Measurements from ENCODE around the gene NQO2.

- TF ChIP-seq CTCF (IDR thresholded peaks at IDR 0.05) (peak in 2 of 6 experiments; percentile 15 to 38), EP300 (IDR thresholded peaks at IDR 0.05) (no peak), POLR2AphosphoS5 (IDR thresholded peaks at IDR 0.05) (no peak)
Measured at GRCh38 chr6:2970753-2971419, 28.8 kb upstream of the NQO2 start.
